GM10266 (cell line): Measurements from ENCODE around the gene ADGRG1.

Source experiments
- DNase-seq: peaks from one replicate; pipeline ENCODE4 v3.0.0; 2012; ENCODE audit errors: extremely low spot score
- CTCF ChIP-seq: IDR thresholded peaks from 2 replicates; pipeline ENCODE4 v1.5.1; 2012; ENCODE audit warnings: mild to moderate bottlenecking, low read depth; ENCODE audit not compliant: control insufficient read depth, insufficient read depth; ENCODE audit errors: missing control alignments

The ADGRG1 gene

DNA sequence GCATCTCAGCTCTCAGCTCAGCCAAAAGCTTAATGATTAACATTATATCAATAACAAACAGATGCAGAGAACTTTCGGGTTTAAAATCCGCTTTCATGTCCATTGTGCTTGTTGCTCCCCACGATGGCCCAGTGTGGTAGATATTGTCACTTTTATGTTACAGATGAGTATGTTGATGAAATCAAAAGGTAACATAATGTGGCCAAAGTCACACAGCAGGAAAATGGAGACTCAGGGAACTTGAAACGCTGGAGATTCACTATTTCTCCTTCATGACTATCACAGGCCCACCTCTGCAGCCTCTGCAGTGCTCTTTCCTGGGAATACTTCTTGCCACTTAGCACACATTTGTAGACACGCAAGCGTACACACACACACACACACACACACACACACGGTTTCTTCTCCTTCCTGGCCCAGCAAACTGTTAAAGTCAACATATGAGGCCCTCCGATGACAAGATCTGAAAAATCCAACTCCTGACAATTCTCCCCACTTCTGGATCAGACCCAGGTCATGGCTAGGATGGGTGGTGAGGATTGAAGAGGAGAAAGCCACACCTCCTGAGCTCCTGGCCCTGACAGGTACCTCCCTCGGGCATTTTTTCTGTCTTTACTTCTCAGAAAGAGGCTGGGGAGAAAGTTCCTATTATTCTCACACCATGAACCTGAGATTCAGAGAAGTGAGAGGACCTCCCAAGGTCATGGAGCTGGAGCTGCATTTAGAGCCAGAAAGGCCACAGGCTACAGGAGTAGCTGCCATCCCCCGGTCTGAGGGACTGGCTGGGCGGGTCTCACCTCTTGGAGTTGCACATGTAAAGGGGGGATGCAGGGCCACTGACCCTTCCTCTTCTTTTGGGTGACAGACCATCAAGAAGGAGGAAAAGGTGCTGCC, 75.8 kb downstream of the ADGRG1 start:
- no peak for TF ChIP-seq CTCF
- no peak for DNase-seq

DNA sequence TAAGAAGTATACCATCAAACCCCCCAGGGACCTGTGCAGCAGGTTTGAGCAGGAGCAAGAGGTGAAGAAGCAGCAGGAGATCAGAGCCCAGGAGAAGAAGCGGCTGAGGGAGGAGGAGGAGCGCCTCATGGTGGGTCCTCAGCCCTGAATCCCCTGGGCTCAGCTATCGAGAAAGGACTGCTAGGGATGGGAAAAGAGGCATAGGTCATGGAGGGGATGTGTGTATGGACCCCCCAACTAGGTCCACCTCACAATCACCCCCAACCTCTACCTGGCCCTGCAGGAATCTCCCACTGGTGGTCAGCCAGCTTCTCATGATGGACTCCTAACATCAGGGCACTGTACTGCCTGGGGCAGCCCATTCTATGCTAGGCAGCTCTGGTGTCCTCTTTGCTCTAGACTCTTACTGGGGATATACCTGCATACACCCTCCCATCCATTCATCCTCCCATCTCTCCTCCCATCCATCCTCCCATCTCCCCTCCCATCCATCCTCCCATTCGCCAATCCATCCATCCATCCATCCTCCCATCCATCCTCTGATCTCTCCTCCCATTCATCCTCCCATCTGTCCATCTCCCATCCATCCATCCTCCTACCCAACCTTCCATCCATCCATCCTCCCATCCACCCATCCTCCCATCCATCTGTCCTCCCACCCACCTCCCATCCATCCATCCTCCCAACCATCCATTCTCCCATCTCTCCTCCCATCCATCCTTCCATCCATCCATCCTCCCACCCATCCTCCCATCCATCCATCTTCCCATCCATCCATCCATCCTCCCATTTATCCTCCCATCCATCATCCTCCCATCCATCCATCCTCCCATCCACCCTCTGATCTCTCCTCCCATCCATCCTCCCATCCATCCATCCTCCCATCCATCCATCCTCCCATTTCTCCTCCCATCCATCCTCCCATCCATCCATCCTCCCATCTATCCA, 76.7 kb downstream of the ADGRG1 start:
- no peak for TF ChIP-seq CTCF
- no peak for DNase-seq

- TF ChIP-seq CTCF: no peak
- no peak for DNase-seq
Measured at GRCh38 chr16:57706717-57707116, 78.3 kb downstream of the ADGRG1 start.

- TF ChIP-seq CTCF: no peak
- no peak for DNase-seq
Measured at GRCh38 chr16:57707331-57707730, 78.9 kb downstream of the ADGRG1 start.

DNA sequence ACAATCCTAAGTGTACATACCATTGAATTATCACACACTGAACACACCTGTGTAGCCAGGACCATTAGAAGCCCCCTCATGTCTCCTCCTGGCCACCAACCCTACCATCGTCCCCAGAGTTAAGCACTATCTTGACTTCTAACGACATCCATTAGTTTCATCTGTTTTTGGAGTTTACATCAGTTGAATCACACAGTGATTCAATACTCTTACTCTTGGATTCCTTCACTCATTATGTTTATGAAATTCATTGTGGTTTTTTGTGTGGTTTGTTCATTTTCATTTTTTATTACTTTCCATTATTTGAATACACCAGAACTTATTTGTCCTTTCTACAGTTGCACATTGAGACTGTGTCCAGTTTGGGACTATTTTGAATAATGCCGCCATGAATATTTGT, 79.7 kb downstream of the ADGRG1 start:
- TF ChIP-seq CTCF: no peak
- no peak for DNase-seq

DNA sequence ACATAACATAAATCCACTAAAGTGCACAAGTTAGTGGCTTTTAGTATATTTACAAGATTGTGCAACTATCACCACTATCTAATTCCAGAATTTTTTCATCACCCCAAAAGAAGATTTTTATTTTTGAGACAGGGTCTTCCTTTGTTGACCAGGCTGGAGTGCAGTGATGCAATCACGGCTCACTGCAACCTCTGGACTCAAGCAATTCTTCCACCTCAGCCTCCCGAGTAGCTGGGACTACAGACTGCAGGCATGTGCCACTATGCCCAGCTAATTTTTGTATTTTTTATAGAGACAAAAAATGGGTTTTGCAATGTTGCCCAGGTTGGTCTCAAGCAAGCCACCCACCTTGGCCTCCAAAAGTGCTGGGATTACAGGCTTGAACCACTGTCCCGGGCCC, 81.2 kb downstream of the ADGRG1 start:
- no peak for DNase-seq

More for the DNA sequence above, 81.2 kb downstream of the ADGRG1 start:
- no peak for TF ChIP-seq CTCF
